LNCAP (cell line): ENCODE results near the gene SLC25A42.

ENCODE experiments used
- CTCF ChIP-seq: fragments of 450-650 bp; IDR thresholded peaks from 2 replicates; pipeline ENCODE4 v1.5.1; 2017; ENCODE audit warnings: mild to moderate bottlenecking

The SLC25A42 gene

GRCh38 chr19:19031891-19032290 is 31.9 kb upstream of the SLC25A42 start:
- TF ChIP-seq CTCF: no peak

GRCh38 chr19:19032420-19033175 is 31.2 kb upstream of the SLC25A42 start:
- no peak for TF ChIP-seq CTCF

- no peak for TF ChIP-seq CTCF
Observed at GRCh38 chr19:19033176-19033425, 30.7 kb upstream of the SLC25A42 start.

- no peak for TF ChIP-seq CTCF
Observed at GRCh38 chr19:19033426-19034203, 30.2 kb upstream of the SLC25A42 start, which contains the start of the genes ARMC6 and SUGP2. ARMC6 (plus strand) TSS chr19:19033603; CDS start chr19:19034210, 607 bp downstream. SUGP2 (minus strand) TSS chr19:19033517; CDS start chr19:19031071, 2,446 bp downstream.

GRCh38 chr19:19034204-19034624 is 29.6 kb upstream of the SLC25A42 start:
- no peak for TF ChIP-seq CTCF

GRCh38 chr19:19039901-19040300 is 23.9 kb upstream of the SLC25A42 start:
- no peak for TF ChIP-seq CTCF

- no peak for TF ChIP-seq CTCF
Observed at GRCh38 chr19:19040417-19040816, 23.4 kb upstream of the SLC25A42 start.
